ENCODE data around the gene NT5E. TPM values are rescaled to one million over a fixed set of nuclear protein-coding genes. Genes with fewer than 3 reads are reported as not detected.
A peak's percentile ranks its signal among the peaks of the same experiment; 100 is the strongest.

The NT5E gene
- total RNA-seq, result 10 to 100 TPM in 1 of 2 donors, 1 to 10 TPM in 1; 8.2 to 31.2 TPM

DNA sequence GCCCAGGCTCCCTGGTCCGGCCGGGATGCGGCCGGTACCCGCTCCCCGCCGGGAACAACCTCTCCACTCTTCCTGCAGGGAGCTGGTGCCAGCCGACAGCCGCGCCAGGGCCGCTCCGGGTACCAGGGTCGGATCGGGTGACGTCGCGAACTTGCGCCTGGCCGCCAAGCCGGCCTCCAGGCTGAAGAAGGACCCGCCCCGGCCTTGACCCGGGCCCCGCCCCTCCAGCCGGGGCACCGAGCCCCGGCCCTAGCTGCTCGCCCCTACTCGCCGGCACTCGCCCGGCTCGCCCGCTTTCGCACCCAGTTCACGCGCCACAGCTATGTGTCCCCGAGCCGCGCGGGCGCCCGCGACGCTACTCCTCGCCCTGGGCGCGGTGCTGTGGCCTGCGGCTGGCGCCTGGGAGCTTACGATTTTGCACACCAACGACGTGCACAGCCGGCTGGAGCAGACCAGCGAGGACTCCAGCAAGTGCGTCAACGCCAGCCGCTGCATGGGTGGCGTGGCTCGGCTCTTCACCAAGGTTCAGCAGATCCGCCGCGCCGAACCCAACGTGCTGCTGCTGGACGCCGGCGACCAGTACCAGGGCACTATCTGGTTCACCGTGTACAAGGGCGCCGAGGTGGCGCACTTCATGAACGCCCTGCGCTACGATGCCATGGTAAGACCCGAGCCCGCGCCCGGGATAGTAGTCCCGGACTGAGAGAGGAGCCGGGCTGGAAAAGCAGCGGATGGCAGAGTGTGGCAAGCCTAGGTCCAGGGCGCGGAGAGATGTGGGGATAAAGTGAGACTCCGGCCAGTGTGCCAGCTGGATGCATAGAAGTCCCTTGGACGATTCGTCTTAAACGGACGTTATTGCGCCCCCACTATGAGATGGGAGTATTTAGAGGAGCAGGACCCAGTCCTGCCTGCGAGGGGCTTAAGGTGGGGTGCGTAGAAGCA, at the start of gene NT5E:
TSS of gene NT5E (plus strand) at position 266 of the 942 bp plus-strand sequence. CDS start at position 323, 57 bp downstream.
- Histone ChIP-seq H3K9me3 (no peaks in the 10 kb centered on the region), H3K4me3 (peak within 1 kb of the TSS; percentile 45 to 49), H3K36me3 (no peaks in the 10 kb centered on the region), H3K27me3 (replicated peaks; ENCODE audit: insufficient read depth) (no peaks in the 10 kb centered on the region), H3K4me1 (replicated peaks) (no peaks in the 10 kb centered on the region), H3K27ac (peak within 1 kb of the TSS; percentile 63)
- TF ChIP-seq POLR2A (IDR thresholded peaks at IDR 0.05), result peak; percentile 28
- no peak for TF ChIP-seq POLR2AphosphoS5 (IDR thresholded peaks at IDR 0.05)
- TF ChIP-seq CTCF (IDR thresholded peaks at IDR 0.05), result no peak
- WGBS, result under 1% methylated on average over 91 of the region's 92 CpGs
- peak; percentile 17 for DNase-seq (ENCODE audit: low spot score)
- intact Hi-C loops (cut with DNase I), result loop anchor here (10.0 kb wide), 2 partner anchors 195 to 225 kb away; partner anchors contain the start of gene SYNCRIP

DNA sequence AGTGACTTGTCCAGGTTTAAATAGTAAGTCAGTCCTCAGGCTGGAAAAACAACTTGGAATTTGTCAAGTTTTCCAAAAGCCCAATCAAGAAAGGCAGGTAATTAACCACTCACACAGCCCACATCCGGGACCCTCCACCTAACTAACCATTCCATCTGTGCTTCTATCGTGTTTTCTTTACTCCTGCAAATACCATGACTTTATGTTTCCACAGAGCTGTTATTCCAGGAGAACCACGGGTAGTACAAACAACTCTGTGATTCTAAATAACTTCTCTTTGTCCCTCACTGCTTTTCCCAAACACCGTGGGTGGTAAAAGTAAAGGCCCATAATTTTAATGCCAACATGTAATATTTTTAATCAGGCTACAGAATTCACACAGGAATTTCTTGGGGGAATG, 49.6 kb upstream of the NT5E start:
- Histone ChIP-seq H3K36me3 (no peaks in the 10 kb centered on the region), H3K4me3 (no peak overlapping the region), H3K9me3 (no peaks in the 10 kb centered on the region), H3K27me3 (replicated peaks; ENCODE audit: insufficient read depth) (no peaks in the 10 kb centered on the region), H3K27ac (no peak overlapping the region), H3K4me1 (replicated peaks) (no peaks in the 10 kb centered on the region)
- no peak for DNase-seq (ENCODE audit: low spot score)
- WGBS, result 58% methylated on average over 4 of the region's 4 CpGs
- intact Hi-C loops (cut with DNase I), result no loop called here
- TF ChIP-seq POLR2AphosphoS5 (IDR thresholded peaks at IDR 0.05) (no peak), CTCF (IDR thresholded peaks at IDR 0.05) (no peak), POLR2A (IDR thresholded peaks at IDR 0.05) (no peak)

DNA sequence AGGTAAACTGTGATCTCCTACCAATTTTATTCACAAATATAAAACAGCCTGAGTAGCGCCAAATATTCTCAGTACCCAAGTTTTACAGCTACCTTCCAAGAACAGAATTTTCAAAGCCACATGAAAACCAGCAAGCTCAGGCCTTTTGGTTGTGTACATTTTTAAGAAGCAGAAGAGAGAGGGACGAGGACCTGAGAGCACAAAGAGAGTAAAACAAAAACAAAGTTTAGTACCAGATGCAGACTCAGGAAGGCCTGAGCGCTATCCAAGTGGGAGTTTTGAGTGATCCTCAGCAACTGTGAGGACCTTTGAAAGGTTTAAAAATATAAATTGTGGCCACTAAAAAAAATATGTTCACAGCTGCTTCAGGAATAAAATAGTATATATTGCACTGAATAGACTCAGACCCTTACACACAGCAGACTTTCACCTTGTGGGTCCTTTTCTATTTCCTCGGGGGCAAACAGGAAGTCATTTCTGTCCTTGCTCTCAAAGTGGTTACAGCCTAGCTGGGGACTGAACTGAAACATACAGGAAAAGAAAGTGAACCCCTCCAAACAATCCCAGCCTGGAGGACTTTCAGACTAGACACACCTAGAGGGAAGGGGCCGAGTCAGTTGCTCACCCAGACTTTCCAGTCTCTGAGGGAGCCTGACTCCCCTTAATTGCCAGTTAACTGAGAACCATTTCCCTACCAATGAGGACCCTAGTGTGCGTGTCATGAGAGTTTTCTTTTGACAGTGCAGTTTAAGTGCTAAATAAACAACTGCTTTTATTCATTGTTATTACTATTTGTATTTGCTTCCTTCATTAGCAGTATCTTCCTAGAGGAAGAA, 48.5 kb upstream of the NT5E start:
- no peaks in the 10 kb centered on the region for H3K4me1 ChIP-seq (replicated peaks)
- no peaks in the 10 kb centered on the region for H3K36me3 ChIP-seq
- H3K4me3 ChIP-seq, result no peak overlapping the region
- TF ChIP-seq POLR2A (IDR thresholded peaks at IDR 0.05), result no peak
- H3K9me3 ChIP-seq, result no peaks in the 10 kb centered on the region
- no peak for DNase-seq (ENCODE audit: low spot score)
- no peak overlapping the region for H3K27ac ChIP-seq
- intact Hi-C loops (cut with DNase I), result no loop called here
- no peaks in the 10 kb centered on the region for H3K27me3 ChIP-seq (replicated peaks; ENCODE audit: insufficient read depth)
- 75% methylated on average over 6 of the region's 6 CpGs for WGBS

- H3K9me3 ChIP-seq, result no peaks in the 10 kb centered on the region
- DNase-seq (ENCODE audit: low spot score), result no peak
- no peaks in the 10 kb centered on the region for H3K36me3 ChIP-seq
- no peak overlapping the region for H3K27ac ChIP-seq
- H3K4me3 ChIP-seq, result no peak overlapping the region
- no peak for TF ChIP-seq POLR2AphosphoS5 (IDR thresholded peaks at IDR 0.05)
- TF ChIP-seq CTCF (IDR thresholded peaks at IDR 0.05), result no peak
- TF ChIP-seq POLR2A (IDR thresholded peaks at IDR 0.05), result no peak
- no peaks in the 10 kb centered on the region for H3K27me3 ChIP-seq (replicated peaks; ENCODE audit: insufficient read depth)
- intact Hi-C loops (cut with DNase I), result no loop called here
- H3K4me1 ChIP-seq (replicated peaks), result no peaks in the 10 kb centered on the region
Observed at GRCh38 chr6:85402071-85402470, 47.8 kb upstream of the NT5E start.

- Histone ChIP-seq H3K9me3 (no peaks in the 10 kb centered on the region), H3K4me1 (replicated peaks) (no peaks in the 10 kb centered on the region), H3K4me3 (no peak overlapping the region), H3K27me3 (replicated peaks; ENCODE audit: insufficient read depth) (no peaks in the 10 kb centered on the region), H3K27ac (no peak overlapping the region), H3K36me3 (no peaks in the 10 kb centered on the region)
- 61% methylated on average over 7 of the region's 7 CpGs for WGBS
- DNase-seq (ENCODE audit: low spot score), result no peak
- intact Hi-C loops (cut with DNase I), result no loop called here
- no peak for TF ChIP-seq POLR2A (IDR thresholded peaks at IDR 0.05)
- TF ChIP-seq POLR2AphosphoS5 (IDR thresholded peaks at IDR 0.05), result no peak
- TF ChIP-seq CTCF (IDR thresholded peaks at IDR 0.05), result no peak
Observed at GRCh38 chr6:85402922-85403321, 47.0 kb upstream of the NT5E start.

Data from prostate gland (tissue), 2 donors.